WTC11 (cell line): ENCODE results near the gene HOXB3. TPM values are rescaled to one million over a fixed set of nuclear protein-coding genes. Genes with fewer than 3 reads are reported as not detected.

Experiments
- ATAC-seq: fragments of 200-7000 bp; cut with Tn5 transposase; 2 replicates; pipeline ENCODE4 v1.10.0; 2021; ENCODE audit warnings: mild to moderate bottlenecking, moderate library complexity
- CTCF ChIA-PET: fragments of 300-600 bp; sonication (Branson Sonifier 250); formaldehyde crosslinking; loops from one replicate; lab custom pipeline; 2021; ENCODE audit warnings: antibody characterized with exemption; lab: Charles Lee
- POLR2A ChIA-PET: fragments of 350-600 bp; sonication (Branson Sonifier 250); formaldehyde crosslinking; loops from one replicate; lab custom pipeline; 2021; ENCODE audit warnings: antibody characterized with exemption; lab: Charles Lee
- DNase-seq: peaks from one replicate; pipeline ENCODE4 v3.0.0; 2021; ENCODE audit warnings: low spot score
- H3K27ac Mint-ChIP-seq: 2 replicates; pipeline ENCODE4 v1.8.0; 2021; ENCODE audit warnings: mixed read lengths
- H3K27me3 Mint-ChIP-seq: 2 replicates; pipeline ENCODE4 v1.8.0; 2021; ENCODE audit warnings: low read depth, mild to moderate bottlenecking, moderate library complexity, mixed read lengths
- H3K36me3 Mint-ChIP-seq: 2 replicates; pipeline ENCODE4 v1.8.0; 2021; ENCODE audit warnings: mixed read lengths
- H3K4me1 Mint-ChIP-seq: 2 replicates; pipeline ENCODE4 v1.8.0; 2022; ENCODE audit warnings: mixed read lengths
- H3K4me3 Mint-ChIP-seq: 2 replicates; pipeline ENCODE4 v1.8.0; 2021; ENCODE audit warnings: mild to moderate bottlenecking, moderate library complexity, mixed read lengths
- H3K9me3 Mint-ChIP-seq: 2 replicates; pipeline ENCODE4 v1.8.0; 2021; ENCODE audit warnings: mixed read lengths
- AR ChIP-seq: fragments of 250-450 bp; sonication (Bioruptor Pico); IDR thresholded peaks from 2 replicates; pipeline ENCODE4 v1.9.0; 2021; ENCODE audit warnings: mild to moderate bottlenecking
- ATF3 ChIP-seq: sonication (generic); formaldehyde crosslinking; conservative IDR thresholded peaks from 2 replicates; pipeline ENCODE4 v1.8.1; 2022; ENCODE audit warnings: mild to moderate bottlenecking, missing genetic modification reagents
- ATF6 ChIP-seq: sonication (generic); formaldehyde crosslinking; IDR thresholded peaks from 2 replicates; pipeline ENCODE4 v1.8.1; 2023; ENCODE audit warnings: mild to moderate bottlenecking, missing genetic modification reagents
- CDX4 ChIP-seq: fragments of 250-450 bp; sonication (Bioruptor Pico); IDR thresholded peaks from 2 replicates; pipeline ENCODE4 v1.9.0; 2021; ENCODE audit warnings: moderate library complexity, mild to moderate bottlenecking, inconsistent platforms, borderline replicate concordance
- CTCF ChIP-seq: fragments of 200-600 bp; IDR thresholded peaks from 2 replicates; pipeline ENCODE4 v1.8.0; 2022; ENCODE audit warnings: antibody characterized with exemption
- E2F4 ChIP-seq: sonication (generic); formaldehyde crosslinking; IDR thresholded peaks from 2 replicates; pipeline ENCODE4 v1.8.1; 2022; ENCODE audit warnings: low read depth, mild to moderate bottlenecking, moderate library complexity, missing genetic modification reagents, borderline replicate concordance
- ELF4 ChIP-seq: sonication (generic); formaldehyde crosslinking; IDR thresholded peaks from 2 replicates; pipeline ENCODE4 v1.8.1; 2022; ENCODE audit warnings: low read depth, mild to moderate bottlenecking, moderate library complexity, missing genetic modification reagents
- ERG ChIP-seq: fragments of 250-450 bp; sonication (Bioruptor Pico); IDR thresholded peaks from 2 replicates; pipeline ENCODE4 v1.8.0; 2021; ENCODE audit warnings: mild to moderate bottlenecking
- FOXP1 ChIP-seq: sonication (generic); formaldehyde crosslinking; IDR thresholded peaks from 2 replicates; pipeline ENCODE4 v1.8.0; 2022; ENCODE audit warnings: missing genetic modification reagents, mild to moderate bottlenecking, moderate library complexity, borderline replicate concordance
- GABPB1 ChIP-seq: sonication (generic); formaldehyde crosslinking; IDR thresholded peaks from 2 replicates; pipeline ENCODE4 v1.8.1; 2023; ENCODE audit warnings: mild to moderate bottlenecking, missing genetic modification reagents
- HMGA2 ChIP-seq: fragments of 250-450 bp; sonication (Bioruptor Pico); IDR thresholded peaks from 2 replicates; pipeline ENCODE4 v1.4.0; 2021; ENCODE audit warnings: mild to moderate bottlenecking, moderate library complexity
- IRF2 ChIP-seq: sonication (generic); formaldehyde crosslinking; IDR thresholded peaks from 2 replicates; pipeline ENCODE4 v1.8.0; 2022; ENCODE audit warnings: low read depth, missing genetic modification reagents, borderline replicate concordance
- JUN ChIP-seq: sonication (generic); formaldehyde crosslinking; IDR thresholded peaks from 2 replicates; pipeline ENCODE4 v1.8.0; 2023; ENCODE audit warnings: mild to moderate bottlenecking, missing genetic modification reagents
- KAT7 ChIP-seq: sonication (generic); formaldehyde crosslinking; IDR thresholded peaks from 2 replicates; pipeline ENCODE4 v1.8.1; 2023; ENCODE audit warnings: missing genetic modification reagents, mild to moderate bottlenecking, borderline replicate concordance
- NFYB ChIP-seq: sonication (generic); formaldehyde crosslinking; conservative IDR thresholded peaks from 2 replicates; pipeline ENCODE4 v1.8.0; 2022; ENCODE audit warnings: low read depth, missing genetic modification reagents
- PREB ChIP-seq: sonication (generic); formaldehyde crosslinking; IDR thresholded peaks from 2 replicates; pipeline ENCODE4 v1.8.1; 2022; ENCODE audit warnings: mild to moderate bottlenecking, missing genetic modification reagents, moderate library complexity, borderline replicate concordance
- SOX15 ChIP-seq: fragments of 250-450 bp; sonication (Bioruptor Pico); IDR thresholded peaks from 2 replicates; pipeline ENCODE4 v1.9.0; 2021; ENCODE audit warnings: mild to moderate bottlenecking
- TCF7 ChIP-seq: sonication (generic); formaldehyde crosslinking; IDR thresholded peaks from 2 replicates; pipeline ENCODE4 v1.8.0; 2022; ENCODE audit warnings: mild to moderate bottlenecking, low read depth, missing genetic modification reagents, moderate library complexity
- TEAD4 ChIP-seq: sonication (generic); formaldehyde crosslinking; IDR thresholded peaks from 2 replicates; pipeline ENCODE4 v1.8.0; 2022; ENCODE audit warnings: mild to moderate bottlenecking, missing genetic modification reagents
- ZNF263 ChIP-seq: sonication (generic); formaldehyde crosslinking; IDR thresholded peaks from 2 replicates; pipeline ENCODE4 v1.8.1; 2022; ENCODE audit warnings: low read depth, mild to moderate bottlenecking, moderate library complexity, missing genetic modification reagents
- ZSCAN18 ChIP-seq: fragments of 250-450 bp; sonication (Bioruptor Pico); IDR thresholded peaks from 2 replicates; pipeline ENCODE4 v2.1.2; 2022; ENCODE audit warnings: mild to moderate bottlenecking, moderate library complexity
- total RNA-seq: library from RNA; stranded (reverse); gene quantifications from 3 replicates; pipeline ENCODE4 v1.2.3, GENCODE V29; 2021

HOXB3 gene
- total RNA-seq, 1 experiment from 2014 or later: 0.09 TPM

- Mint-ChIP-seq H3K27me3 (peaks cover 16% of the 10 kb centered on the region; the same call in 1 of the 2 replicates), H3K4me3 (no peak overlapping the region), H3K27ac (no peak overlapping the region), H3K36me3 (no peaks in the 10 kb centered on the region), H3K9me3 (no peaks in the 10 kb centered on the region), H3K4me1 (peaks cover 44% of the 10 kb centered on the region)
- DNase-seq (no peak), ATAC-seq (no peak)
- POLR2A ChIA-PET: no interaction called here
- TF ChIP-seq PREB (no peak), FOXP1 (CRISPR knock-in tag) (no peak), GABPB1 (CRISPR knock-in tag) (no peak), SOX15 (CRISPR knock-in tag) (no peak), NFYB (no peak), ATF3 (no peak), ATF6 (CRISPR knock-in tag) (no peak), KAT7 (CRISPR knock-in tag) (no peak), JUN (CRISPR knock-in tag) (no peak), ELF4 (CRISPR knock-in tag) (no peak), ZSCAN18 (CRISPR knock-in tag) (no peak), TEAD4 (CRISPR knock-in tag) (no peak), HMGA2 (CRISPR knock-in tag) (no peak), ZNF263 (CRISPR knock-in tag) (no peak), E2F4 (CRISPR knock-in tag) (no peak), TCF7 (CRISPR knock-in tag) (no peak), ERG (CRISPR knock-in tag) (no peak)
- TF ChIP-seq, all 79 proteins: peak for 0
- CTCF ChIA-PET: interaction anchor here (0.5 kb wide), 1 partner anchor 103 kb away, joined by 4 read pairs; no protein-coding TSS in a partner anchor
Measured at GRCh38 chr17:48574505-48575065, 15.5 kb downstream of the HOXB3 start.

- ChIA-PET POLR2A (no interaction called here), CTCF (no interaction called here)
- H3K4me1 Mint-ChIP-seq: peaks cover 36% of the 10 kb centered on the region
- H3K4me3 Mint-ChIP-seq: no peak overlapping the region
- DNase-seq: no peak
- H3K9me3 Mint-ChIP-seq: no peaks in the 10 kb centered on the region
- H3K27me3 Mint-ChIP-seq: no peaks in the 10 kb centered on the region
- no peak for ATAC-seq
- no peak overlapping the region for H3K27ac Mint-ChIP-seq
- H3K36me3 Mint-ChIP-seq: no peaks in the 10 kb centered on the region
- TF ChIP-seq HMGA2 (CRISPR knock-in tag) (no peak), IRF2 (CRISPR knock-in tag) (no peak), AR (CRISPR knock-in tag) (no peak), CTCF (no peak), CDX4 (CRISPR knock-in tag) (no peak)
Measured at GRCh38 chr17:48571826-48572417, 18.1 kb downstream of the HOXB3 start.
